Measurements from ENCODE around the gene ERICH6. TPM values are rescaled to one million over a fixed set of nuclear protein-coding genes. Genes with fewer than 3 reads are reported as not detected.
A peak's percentile ranks its signal among the peaks of the same experiment; 100 is the strongest.

Gene ERICH6
- total RNA-seq (under 1 TPM in 1 of 5 donors, not detected in 4; 0.37 TPM), polyA plus RNA-seq (not detected)
- long read RNA-seq, donor 1, result 0 reads
- long read RNA-seq, donor 2, result 0 reads
- long read RNA-seq, donor 3, result 0 reads
- long read RNA-seq, donor 4, result 0 reads
- long read RNA-seq, donor 5, result 0 reads
- long read RNA-seq, donor 6, result 0 reads
- long read RNA-seq, donor 7, result 0 reads
- long read RNA-seq, donor 8, result 0 reads
- long read RNA-seq, donor 9, result 0 reads
- long read RNA-seq, donor 10, result 0 reads

DNA sequence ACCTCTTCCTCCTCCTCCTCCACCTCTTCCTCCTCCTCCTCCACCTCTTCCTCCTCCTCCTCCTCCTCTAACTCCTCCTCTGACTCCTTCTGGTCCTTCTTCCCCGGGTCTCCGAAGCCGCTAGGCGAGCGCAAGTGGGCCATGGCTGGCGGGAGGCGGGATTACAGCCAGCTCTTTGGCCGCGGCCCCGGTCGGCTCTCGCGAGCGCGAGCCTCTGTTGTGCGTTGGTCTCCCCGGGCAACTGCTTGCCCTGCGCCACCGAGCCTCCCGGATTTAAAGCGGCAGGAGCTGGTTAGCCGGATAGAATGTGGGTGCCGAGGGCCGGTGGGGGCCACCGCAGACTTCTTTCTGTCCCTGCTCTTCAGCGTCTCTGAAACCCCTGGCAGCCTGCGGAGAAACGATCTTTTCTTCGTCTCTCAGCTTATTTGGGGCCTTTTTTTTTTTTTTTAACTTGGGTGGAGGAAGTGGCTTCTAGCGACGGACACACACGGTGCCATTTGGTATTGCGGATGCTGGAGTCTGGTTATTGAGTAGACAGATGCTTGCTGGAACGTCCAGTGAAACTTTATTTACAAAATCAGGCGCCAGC lies at the start of gene ERICH6:
ERICH6 (minus strand) TSS at position 165 of the 589 bp plus-strand sequence; CDS start at position 143, 22 bp downstream.
- intact Hi-C loops (cut with DNase I; ENCODE audit: low total_unique reads), result no loop called here
- no peaks in the 10 kb centered on the region for H3K9me3 ChIP-seq
- peaks cover 0 to 7% (median 0%) of the 10 kb centered on the region in 4 donors for H3K36me3 ChIP-seq
- peak within 1 kb of the TSS; percentile 55 to 68 (median 58) for H3K4me3 ChIP-seq
- no peaks in the 10 kb centered on the region for H3K27me3 ChIP-seq
- WGBS, 5 donors, result 0 to 2% (median 0%) methylated on average over 35 of the region's 35 CpGs
- TF ChIP-seq, protein P1, sequence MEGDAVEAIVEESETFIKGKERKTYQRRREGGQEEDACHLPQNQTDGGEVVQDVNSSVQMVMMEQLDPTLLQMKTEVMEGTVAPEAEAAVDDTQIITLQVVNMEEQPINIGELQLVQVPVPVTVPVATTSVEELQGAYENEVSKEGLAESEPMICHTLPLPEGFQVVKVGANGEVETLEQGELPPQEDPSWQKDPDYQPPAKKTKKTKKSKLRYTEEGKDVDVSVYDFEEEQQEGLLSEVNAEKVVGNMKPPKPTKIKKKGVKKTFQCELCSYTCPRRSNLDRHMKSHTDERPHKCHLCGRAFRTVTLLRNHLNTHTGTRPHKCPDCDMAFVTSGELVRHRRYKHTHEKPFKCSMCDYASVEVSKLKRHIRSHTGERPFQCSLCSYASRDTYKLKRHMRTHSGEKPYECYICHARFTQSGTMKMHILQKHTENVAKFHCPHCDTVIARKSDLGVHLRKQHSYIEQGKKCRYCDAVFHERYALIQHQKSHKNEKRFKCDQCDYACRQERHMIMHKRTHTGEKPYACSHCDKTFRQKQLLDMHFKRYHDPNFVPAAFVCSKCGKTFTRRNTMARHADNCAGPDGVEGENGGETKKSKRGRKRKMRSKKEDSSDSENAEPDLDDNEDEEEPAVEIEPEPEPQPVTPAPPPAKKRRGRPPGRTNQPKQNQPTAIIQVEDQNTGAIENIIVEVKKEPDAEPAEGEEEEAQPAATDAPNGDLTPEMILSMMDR (IDR thresholded peaks at IDR 0.05), result peak in 2 of 7 experiments; percentile 25 to 26
- TF ChIP-seq POLR2AphosphoS5 (IDR thresholded peaks at IDR 0.05) (peak; percentile 23 to 50 (median 48)), POLR2A (IDR thresholded peaks at IDR 0.05) (no peak)
- DNase-seq, result peak; percentile 93 to 97
- peaks cover 0 to 17% (median 13%) of the 10 kb centered on the region in 4 donors for H3K4me1 ChIP-seq
- peak within 1 kb of the TSS; percentile 69 to 84 (median 79) for H3K27ac ChIP-seq

DNA sequence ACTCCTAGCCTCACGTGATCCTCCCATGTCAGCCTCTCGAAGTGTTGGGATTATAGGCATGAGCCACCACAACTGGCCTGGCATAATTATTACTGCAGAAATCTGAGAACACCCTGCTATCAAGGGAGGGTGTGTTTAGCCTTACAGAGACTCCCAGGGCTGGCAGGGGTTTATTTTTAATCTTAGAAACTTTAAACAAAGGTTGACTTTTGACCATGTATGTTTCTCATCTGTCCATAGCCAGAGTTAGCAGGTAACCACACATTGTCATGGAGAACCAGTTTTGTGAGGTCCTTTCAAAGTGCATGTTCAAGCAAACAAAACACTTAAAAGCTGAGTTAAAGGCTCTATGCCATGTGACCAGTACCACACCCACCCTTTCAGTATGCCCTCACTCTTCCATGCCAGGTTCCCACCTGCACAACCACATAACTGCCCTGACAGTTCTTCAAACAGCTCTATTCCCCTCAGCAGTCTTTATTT lies 48.1 kb upstream of the ERICH6 start:
- DNase-seq, result peak; percentile 65 to 94
- TF ChIP-seq, protein P1 (IDR thresholded peaks at IDR 0.05), result no peak
- TF ChIP-seq POLR2AphosphoS5 (IDR thresholded peaks at IDR 0.05), result peak; percentile 54 to 89 (median 57)
- Histone ChIP-seq H3K4me1 (peaks cover 59 to 99% (median 86%) of the 10 kb centered on the region in 4 donors), H3K27ac (peak overlapping the region; percentile 70 to 81 (median 78)), H3K9me3 (no peaks in the 10 kb centered on the region), H3K36me3 (peaks cover 0 to 8% (median 2%) of the 10 kb centered on the region in 4 donors), H3K4me3 (no peak overlapping the region), H3K27me3 (no peaks in the 10 kb centered on the region)
- intact Hi-C loops (cut with DNase I; ENCODE audit: low total_unique reads), result no loop called here
- WGBS, 5 donors, result 21 to 61% (median 33%) methylated on average over 2 of the region's 2 CpGs

DNA sequence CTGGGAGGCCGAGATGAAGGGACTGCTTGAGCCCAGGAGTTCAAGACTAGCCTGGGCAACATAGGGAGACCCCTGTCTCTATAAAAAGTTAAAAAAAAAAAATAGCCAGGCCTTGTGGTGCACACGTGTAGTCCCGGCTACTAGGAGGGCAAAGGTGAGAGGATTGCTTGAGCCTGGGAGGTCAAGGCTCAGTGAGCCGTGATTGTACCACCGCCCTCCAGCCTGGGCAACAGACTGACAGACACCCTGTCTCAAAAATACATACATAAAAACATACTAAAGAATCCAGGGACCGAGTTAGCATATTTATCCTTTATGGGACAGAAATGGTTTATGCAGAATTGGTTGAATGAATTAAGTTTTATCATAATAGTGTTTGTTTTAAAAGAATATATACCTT lies 45.5 kb upstream of the ERICH6 start:
- 52 to 65% (median 56%) methylated on average over 6 of the region's 6 CpGs for WGBS, 5 donors

DNA sequence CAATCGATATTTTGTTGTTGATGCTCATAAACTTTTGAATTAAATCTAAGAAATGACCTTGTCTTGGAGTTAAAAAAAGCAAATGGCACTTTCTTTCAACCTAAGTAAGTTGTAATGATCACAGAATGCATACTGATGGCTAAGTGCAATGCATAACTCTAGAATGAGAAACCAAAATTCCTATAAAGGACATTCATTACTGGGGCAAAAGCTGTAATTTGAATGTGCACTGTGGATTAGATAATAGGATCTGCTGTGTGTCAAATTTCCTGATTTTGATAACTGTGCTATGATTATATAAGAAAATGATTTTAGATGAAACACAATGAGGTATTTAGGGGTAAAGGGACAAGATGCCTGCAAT lies 44.9 kb upstream of the ERICH6 start:
- Histone ChIP-seq H3K9me3 (no peaks in the 10 kb centered on the region), H3K4me1 (peaks cover 71 to 100% (median 93%) of the 10 kb centered on the region in 4 donors), H3K27me3 (no peaks in the 10 kb centered on the region), H3K36me3 (peaks cover 0 to 8% (median 2%) of the 10 kb centered on the region in 4 donors), H3K4me3 (no peak overlapping the region), H3K27ac (peak overlapping the region in 1 of 5 donors; percentile 55)
- DNase-seq, result no peak
- TF ChIP-seq, protein P1 (IDR thresholded peaks at IDR 0.05), result no peak
- TF ChIP-seq POLR2AphosphoS5 (IDR thresholded peaks at IDR 0.05), result no peak
- no peak for TF ChIP-seq POLR2A (IDR thresholded peaks at IDR 0.05)
- no peak for TF ChIP-seq EP300 (IDR thresholded peaks at IDR 0.05)
- 47 to 64% (median 62%) methylated on average over 1 of the region's 1 CpG for WGBS, 5 donors
- intact Hi-C loops (cut with DNase I; ENCODE audit: low total_unique reads), result no loop called here

More for the DNA sequence above, 45.5 kb upstream of the ERICH6 start:
- H3K27me3 ChIP-seq, result no peaks in the 10 kb centered on the region
- H3K36me3 ChIP-seq, result peaks cover 0 to 8% (median 2%) of the 10 kb centered on the region in 4 donors
- H3K9me3 ChIP-seq, result no peaks in the 10 kb centered on the region
- no peak for DNase-seq
- H3K4me3 ChIP-seq, result no peak overlapping the region
- intact Hi-C loops (cut with DNase I; ENCODE audit: low total_unique reads), result no loop called here
- TF ChIP-seq POLR2AphosphoS5 (IDR thresholded peaks at IDR 0.05) (no peak), EP300 (IDR thresholded peaks at IDR 0.05) (no peak), POLR2A (IDR thresholded peaks at IDR 0.05) (no peak)
- TF ChIP-seq, protein P1 (IDR thresholded peaks at IDR 0.05), result no peak
- no peak overlapping the region for H3K27ac ChIP-seq
- H3K4me1 ChIP-seq, result peaks cover 68 to 100% (median 90%) of the 10 kb centered on the region in 4 donors

All from stomach (tissue), 19 donors.